ENCODE measurements around the gene LRRC3C. TPM values are rescaled to one million over a fixed set of nuclear protein-coding genes. Genes with fewer than 3 reads are reported as not detected.
"Not testable (repeated sequence)": the region's sequence is repeated elsewhere in the genome, so short reads cannot be mapped to it uniquely, and the experiment has no call there.

The LRRC3C gene
- total RNA-seq, 1 donor from 2014 or later, result not detected

GRCh38 chr17:39946551-39947330, 19.2 kb downstream of the LRRC3C start:
- DNase-seq (ENCODE audit: low read depth), result no peak

- not testable (repeated sequence) for DNase-seq (ENCODE audit: low read depth)
These were observed 20.9 kb downstream of the LRRC3C start for GRCh38 chr17:39948489-39948828.

GRCh38 chr17:39949028-39949427, 21.5 kb downstream of the LRRC3C start:
- no peak for DNase-seq (ENCODE audit: low read depth)

- DNase-seq (ENCODE audit: low read depth), result peak; percentile 88
These were observed 23.4 kb downstream of the LRRC3C start for GRCh38 chr17:39950871-39951348.

GRCh38 chr17:39951924-39952679, 24.6 kb downstream of the LRRC3C start:
- DNase-seq (ENCODE audit: low read depth), result peak; percentile 7

GRCh38 chr17:39952680-39953470, 25.3 kb downstream of the LRRC3C start:
- DNase-seq (ENCODE audit: low read depth), result peak; percentile 92

- no peak for DNase-seq (ENCODE audit: low read depth)
These were observed 25.9 kb downstream of the LRRC3C start for GRCh38 chr17:39953471-39953888.

- peak; percentile 23 for DNase-seq (ENCODE audit: low read depth)
These were observed 27.3 kb downstream of the LRRC3C start for GRCh38 chr17:39954876-39955275.

- DNase-seq (ENCODE audit: low read depth), result no peak
These were observed 28.2 kb downstream of the LRRC3C start for GRCh38 chr17:39955726-39956225.

GRCh38 chr17:39960524-39961041, 33.1 kb downstream of the LRRC3C start:
- DNase-seq (ENCODE audit: low read depth), result no peak

- DNase-seq (ENCODE audit: low read depth), result no peak
These were observed 35.2 kb downstream of the LRRC3C start, which contains the start of gene GSDMA for GRCh38 chr17:39962642-39963220. Gene GSDMA (plus strand): TSS chr17:39963004. CDS start chr17:39965688, 2,684 bp downstream.

GRCh38 chr17:39963829-39964228, 36.3 kb downstream of the LRRC3C start:
- no peak for DNase-seq (ENCODE audit: low read depth)

- DNase-seq (ENCODE audit: low read depth), result no peak
These were observed 37.6 kb downstream of the LRRC3C start for GRCh38 chr17:39965017-39965699.

- no peak for DNase-seq (ENCODE audit: low read depth)
These were observed 39.2 kb downstream of the LRRC3C start for GRCh38 chr17:39966771-39967170.

GRCh38 chr17:39968761-39969160, 41.2 kb downstream of the LRRC3C start:
- no peak for DNase-seq (ENCODE audit: low read depth)

- no peak for DNase-seq (ENCODE audit: low read depth)
These were observed 41.8 kb downstream of the LRRC3C start for GRCh38 chr17:39969375-39969774.

- no peak for DNase-seq (ENCODE audit: low read depth)
These were observed 42.7 kb downstream of the LRRC3C start for GRCh38 chr17:39970157-39970692.

GRCh38 chr17:39971076-39971603, 43.6 kb downstream of the LRRC3C start:
- no peak for DNase-seq (ENCODE audit: low read depth)

- DNase-seq (ENCODE audit: low read depth), result no peak
These were observed 44.7 kb downstream of the LRRC3C start for GRCh38 chr17:39972271-39972670.

- no peak for DNase-seq (ENCODE audit: low read depth)
These were observed 46.0 kb downstream of the LRRC3C start for GRCh38 chr17:39973496-39973895.
